ENCODE results near the gene TPPP2. TPM values are rescaled to one million over a fixed set of nuclear protein-coding genes. Genes with fewer than 3 reads are reported as not detected.

TPPP2 gene
- total RNA-seq, 2 donors from 2014 or later = 0.28 to 0.58 TPM

Small RNA genes lying within 50 kb of the gene (microRNA-seq; reads per million reads assigned to microRNA genes)
- gene MIR6717 = 0 reads per million in 2 donors

Other genes with a start within 250 kb of the TPPP2 start
- gene RNASE6, start 248.9 kb upstream of the TPPP2 start, total RNA-seq = 10 to 100 TPM in 1 of 2 donors, 1 to 10 TPM in 1; 3.2 to 11.8 TPM
- gene RNASE1, start 227.4 kb upstream of the TPPP2 start, total RNA-seq = 100 to 1,000 TPM; 124 to 420 TPM
- not detected for gene RNASE3, start 138.8 kb upstream of the TPPP2 start, total RNA-seq
- gene RNASE2, start 74.7 kb upstream of the TPPP2 start, total RNA-seq = under 1 TPM in 1 of 2 donors, not detected in 1; 0.47 TPM
- 10 to 100 TPM; 48.4 to 65.1 TPM for gene METTL17, start 40.2 kb upstream of the TPPP2 start, total RNA-seq
- gene SLC39A2, start 30.9 kb upstream of the TPPP2 start, total RNA-seq = under 1 TPM; 0.61 to 0.92 TPM
- 100 to 1,000 TPM; 135 to 140 TPM for gene NDRG2, start 5.2 kb upstream of the TPPP2 start, total RNA-seq
- gene RNASE13, start 4.6 kb downstream of the TPPP2 start, total RNA-seq = not detected
- gene RNASE7, start 12.1 kb downstream of the TPPP2 start, total RNA-seq = under 1 TPM in 1 of 2 donors, not detected in 1; 0.31 TPM
- gene RNASE8, start 27.6 kb downstream of the TPPP2 start, total RNA-seq = not detected
- gene ARHGEF40, start 40.1 kb downstream of the TPPP2 start, total RNA-seq = 10 to 100 TPM; 37.2 to 40.8 TPM
- gene ZNF219, start 68.4 kb downstream of the TPPP2 start, total RNA-seq = 10 to 100 TPM; 51.1 to 53.7 TPM
- gene TMEM253, start 70.8 kb downstream of the TPPP2 start, total RNA-seq = 10 to 100 TPM; 37.5 to 46.8 TPM
- gene OR5AU1, start 125.8 kb downstream of the TPPP2 start, total RNA-seq = not detected
- gene HNRNPC, start 239.2 kb downstream of the TPPP2 start, total RNA-seq = 100 to 1,000 TPM; 251 to 271 TPM
- gene RPGRIP1, start 249.9 kb downstream of the TPPP2 start, total RNA-seq = under 1 TPM in 1 of 2 donors, not detected in 1; 0.17 TPM